Vagina (tissue), 2 donors: ENCODE measurements around the gene TNRC6C.

Experiments
- POLR2A ChIP-seq, 2 donors: fragments of 450-650 bp; IDR thresholded peaks; one replicate each; pipeline ENCODE4 v1.6.1; 2017; ENCODE audit warnings: antibody characterized with exemption in 2 of 2, mild to moderate bottlenecking in 2 of 2, moderate library complexity in 2 of 2
- POLR2AphosphoS5 ChIP-seq, 2 donors: sonication (generic); formaldehyde crosslinking; IDR thresholded peaks; one replicate each; pipeline ENCODE4 v1.9.0; 2017; ENCODE audit warnings: antibody characterized with exemption in 2 of 2, mild to moderate bottlenecking in 2 of 2, low read depth in 1 of 2; ENCODE audit not compliant: insufficient read depth in 1 of 2
- TF ChIP-seq, protein P1 (sequence below), 3 experiments: fragments of 450-650 bp in 2 of 3; fragments of 200-600 bp in 1 of 3; sonication (generic) in 1 of 3; IDR thresholded peaks; one replicate each; pipeline ENCODE4 v1.5.1; 2017 to 2019; ENCODE audit warnings: antibody characterized with exemption in 3 of 3, mild to moderate bottlenecking in 2 of 3, moderate library complexity in 2 of 3

GRCh38 chr17:78124836-78125137 is 166.3 kb downstream of the TNRC6C start:
- TF ChIP-seq, protein P1, sequence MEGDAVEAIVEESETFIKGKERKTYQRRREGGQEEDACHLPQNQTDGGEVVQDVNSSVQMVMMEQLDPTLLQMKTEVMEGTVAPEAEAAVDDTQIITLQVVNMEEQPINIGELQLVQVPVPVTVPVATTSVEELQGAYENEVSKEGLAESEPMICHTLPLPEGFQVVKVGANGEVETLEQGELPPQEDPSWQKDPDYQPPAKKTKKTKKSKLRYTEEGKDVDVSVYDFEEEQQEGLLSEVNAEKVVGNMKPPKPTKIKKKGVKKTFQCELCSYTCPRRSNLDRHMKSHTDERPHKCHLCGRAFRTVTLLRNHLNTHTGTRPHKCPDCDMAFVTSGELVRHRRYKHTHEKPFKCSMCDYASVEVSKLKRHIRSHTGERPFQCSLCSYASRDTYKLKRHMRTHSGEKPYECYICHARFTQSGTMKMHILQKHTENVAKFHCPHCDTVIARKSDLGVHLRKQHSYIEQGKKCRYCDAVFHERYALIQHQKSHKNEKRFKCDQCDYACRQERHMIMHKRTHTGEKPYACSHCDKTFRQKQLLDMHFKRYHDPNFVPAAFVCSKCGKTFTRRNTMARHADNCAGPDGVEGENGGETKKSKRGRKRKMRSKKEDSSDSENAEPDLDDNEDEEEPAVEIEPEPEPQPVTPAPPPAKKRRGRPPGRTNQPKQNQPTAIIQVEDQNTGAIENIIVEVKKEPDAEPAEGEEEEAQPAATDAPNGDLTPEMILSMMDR (IDR thresholded peaks at IDR 0.05) = no peak
- TF ChIP-seq POLR2A (IDR thresholded peaks at IDR 0.05) = no peak
- no peak for TF ChIP-seq POLR2AphosphoS5 (IDR thresholded peaks at IDR 0.05; ENCODE audit: insufficient read depth in 1 of 2, low read depth in 1 of 2)
